ENCODE data around the gene THOC7.
A peak's percentile ranks its signal among the peaks of the same experiment; 100 is the strongest.

The THOC7 gene

GRCh38 chr3:63845215-63845614 lies 18.4 kb downstream of the THOC7 start:
- no peak for DNase-seq

GRCh38 chr3:63842127-63842526 lies 21.5 kb downstream of the THOC7 start:
- no peak for DNase-seq

- no peak for DNase-seq
Measured at GRCh38 chr3:63841704-63842103, 21.9 kb downstream of the THOC7 start.

- no peak for DNase-seq
Measured at GRCh38 chr3:63832395-63832794, 31.2 kb downstream of the THOC7 start.

GRCh38 chr3:63830526-63830925 lies 33.1 kb downstream of the THOC7 start:
- no peak for DNase-seq

GRCh38 chr3:63824309-63824708 lies 39.3 kb downstream of the THOC7 start:
- no peak for DNase-seq

GRCh38 chr3:63819151-63819398 lies 44.5 kb downstream of the THOC7 start, which contains the start of gene C3orf49:
C3orf49 (plus strand) TSS chr3:63819299; CDS start chr3:63819472, 173 bp downstream.
- DNase-seq: no peak

- DNase-seq: peak in 44 of 56 donors; percentile 2 to 84 (median 20)
Measured at GRCh38 chr3:63818282-63819150, 45.1 kb downstream of the THOC7 start.

GRCh38 chr3:63817225-63817624 lies 46.4 kb downstream of the THOC7 start:
- no peak for DNase-seq

GRCh38 chr3:63814237-63814636 lies 49.4 kb downstream of the THOC7 start:
- peak in 1 of 56 donors; percentile 6 for DNase-seq

- DNase-seq: no peak
Measured at GRCh38 chr3:63809607-63810006, 54.0 kb downstream of the THOC7 start.

- DNase-seq: no peak
Measured at GRCh38 chr3:63808633-63809032, 55.0 kb downstream of the THOC7 start.

- no peak for DNase-seq
Measured at GRCh38 chr3:63807961-63808565, 55.5 kb downstream of the THOC7 start.

- no peak for DNase-seq
Measured at GRCh38 chr3:63803911-63804310, 59.7 kb downstream of the THOC7 start.

- no peak for DNase-seq
Measured at GRCh38 chr3:63800097-63800496, 63.5 kb downstream of the THOC7 start.

GRCh38 chr3:63798949-63799348 lies 64.7 kb downstream of the THOC7 start:
- DNase-seq: no peak

GRCh38 chr3:63798544-63798943 lies 65.1 kb downstream of the THOC7 start:
- no peak for DNase-seq

- DNase-seq: no peak
Measured at GRCh38 chr3:63795438-63795837, 68.2 kb downstream of the THOC7 start.

- DNase-seq: peak in 1 of 56 donors; percentile 3
Measured at GRCh38 chr3:63791974-63792373, 71.6 kb downstream of the THOC7 start.

Data from amygdala (tissue), 56 donors.